Chondrocyte (in vitro differentiated cells): ENCODE results near the gene C11orf16. TPM values are rescaled to one million over a fixed set of nuclear protein-coding genes. Genes with fewer than 3 reads are reported as not detected.
"Not testable (repeated sequence)": the region's sequence is repeated elsewhere in the genome, so short reads cannot be mapped to it uniquely, and the experiment has no call there.

Experiments used
- DNase-seq: peaks from one replicate; pipeline ENCODE4 v3.0.0; 2021; ENCODE audit warnings: mixed read lengths, low spot score
- H3K27ac Mint-ChIP-seq: one replicate; pipeline ENCODE4 v1.8.0; 2021; ENCODE audit warnings: mild to moderate bottlenecking, moderate library complexity, mixed read lengths; ENCODE audit not compliant: unreplicated experiment
- H3K27me3 Mint-ChIP-seq: 2 replicates; pipeline ENCODE4 v1.8.0; 2021; ENCODE audit warnings: low read depth, mixed read lengths
- H3K36me3 Mint-ChIP-seq: 2 replicates; pipeline ENCODE4 v1.8.0; 2021; ENCODE audit warnings: low read depth, mixed read lengths
- H3K4me1 Mint-ChIP-seq: 2 replicates; pipeline ENCODE4 v1.8.0; 2021; ENCODE audit warnings: low read depth, mild to moderate bottlenecking, mixed read lengths
- H3K4me3 Mint-ChIP-seq: one replicate; pipeline ENCODE4 v1.8.0; 2021; ENCODE audit warnings: mild to moderate bottlenecking, moderate library complexity, mixed read lengths; ENCODE audit not compliant: unreplicated experiment
- H3K9me3 Mint-ChIP-seq: 2 replicates; pipeline ENCODE4 v1.8.0; 2021; ENCODE audit warnings: low read depth, mixed read lengths
- total RNA-seq: library from RNA; stranded (reverse); gene quantifications from 3 replicates; pipeline ENCODE4 v1.2.1, GENCODE V29; 2021
- TF ChIP-seq, protein P1 (sequence below): fragments of 200-600 bp; sonication (generic); IDR thresholded peaks from 2 replicates; pipeline ENCODE4 v1.5.0; 2021; ENCODE audit warnings: antibody characterized with exemption, mild to moderate bottlenecking, moderate library complexity

Gene C11orf16
- total RNA-seq, 1 donor from 2014 or later: not detected

DNA sequence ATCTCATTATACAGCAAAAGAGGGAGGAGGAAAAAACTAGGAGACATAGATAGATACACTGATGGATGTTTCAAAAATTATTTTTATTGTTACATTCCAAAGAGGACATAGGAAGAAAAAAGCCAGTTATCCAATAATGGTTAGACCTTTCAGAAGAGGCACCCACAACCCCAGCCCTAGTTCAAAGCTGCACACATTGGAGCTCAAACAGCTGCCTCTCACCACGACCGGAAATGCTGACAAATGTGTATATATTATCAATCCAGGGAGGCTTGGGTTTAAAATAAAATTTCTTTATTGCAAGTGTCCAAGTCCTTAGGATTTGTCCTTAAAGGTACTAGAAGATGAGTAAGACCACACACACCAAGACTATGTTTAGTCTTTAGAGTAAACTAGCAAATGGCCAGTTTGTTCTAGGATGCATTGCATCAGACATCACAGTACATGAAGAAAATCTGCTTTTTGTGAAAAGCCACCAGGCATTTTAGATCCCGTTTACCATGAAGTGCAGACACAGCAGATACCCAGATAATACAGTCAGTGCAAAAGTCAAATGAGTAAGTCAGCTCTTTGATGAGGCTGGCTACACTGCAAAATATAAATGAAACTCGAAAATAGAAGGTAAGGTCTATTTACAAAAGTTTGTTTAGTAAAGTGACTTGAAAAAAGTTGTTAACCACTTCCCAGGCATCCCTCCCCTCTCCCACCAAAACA lies 14.6 kb upstream of the C11orf16 start:
- no peak for DNase-seq
- no peak overlapping the region for H3K27ac Mint-ChIP-seq
- H3K36me3 Mint-ChIP-seq: peaks cover 21% of the 10 kb centered on the region
- H3K9me3 Mint-ChIP-seq: no peaks in the 10 kb centered on the region
- no peaks in the 10 kb centered on the region for H3K4me1 Mint-ChIP-seq
- H3K27me3 Mint-ChIP-seq: no peaks in the 10 kb centered on the region
- no peak overlapping the region for H3K4me3 Mint-ChIP-seq
- TF ChIP-seq, protein P1, sequence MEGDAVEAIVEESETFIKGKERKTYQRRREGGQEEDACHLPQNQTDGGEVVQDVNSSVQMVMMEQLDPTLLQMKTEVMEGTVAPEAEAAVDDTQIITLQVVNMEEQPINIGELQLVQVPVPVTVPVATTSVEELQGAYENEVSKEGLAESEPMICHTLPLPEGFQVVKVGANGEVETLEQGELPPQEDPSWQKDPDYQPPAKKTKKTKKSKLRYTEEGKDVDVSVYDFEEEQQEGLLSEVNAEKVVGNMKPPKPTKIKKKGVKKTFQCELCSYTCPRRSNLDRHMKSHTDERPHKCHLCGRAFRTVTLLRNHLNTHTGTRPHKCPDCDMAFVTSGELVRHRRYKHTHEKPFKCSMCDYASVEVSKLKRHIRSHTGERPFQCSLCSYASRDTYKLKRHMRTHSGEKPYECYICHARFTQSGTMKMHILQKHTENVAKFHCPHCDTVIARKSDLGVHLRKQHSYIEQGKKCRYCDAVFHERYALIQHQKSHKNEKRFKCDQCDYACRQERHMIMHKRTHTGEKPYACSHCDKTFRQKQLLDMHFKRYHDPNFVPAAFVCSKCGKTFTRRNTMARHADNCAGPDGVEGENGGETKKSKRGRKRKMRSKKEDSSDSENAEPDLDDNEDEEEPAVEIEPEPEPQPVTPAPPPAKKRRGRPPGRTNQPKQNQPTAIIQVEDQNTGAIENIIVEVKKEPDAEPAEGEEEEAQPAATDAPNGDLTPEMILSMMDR: no peak

DNA sequence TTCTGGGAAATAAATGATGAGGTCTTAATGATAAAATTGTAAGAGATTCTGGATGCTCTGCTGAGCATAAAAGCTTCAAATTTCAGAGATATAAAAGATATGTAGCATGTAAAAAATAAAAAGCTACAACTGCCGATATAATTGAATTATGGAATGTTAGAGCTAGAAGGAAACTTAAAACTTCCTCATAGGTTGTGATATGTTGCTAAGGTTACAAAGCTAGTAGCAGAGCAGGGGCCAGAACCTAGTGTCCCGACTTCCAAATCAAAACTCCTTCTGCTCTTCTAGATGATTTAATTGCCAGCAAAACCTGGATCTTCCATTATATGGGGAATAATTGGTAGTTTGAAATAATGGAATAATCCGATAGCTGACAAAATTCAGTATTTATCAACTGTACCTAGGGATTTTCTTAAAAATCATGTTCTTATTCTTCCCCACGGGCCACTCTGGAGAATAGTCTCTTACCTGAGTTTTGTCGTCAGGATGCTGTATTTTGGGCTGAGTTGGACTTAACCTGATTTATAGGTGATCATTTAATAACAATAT lies 9.8 kb upstream of the C11orf16 start, which contains the start of gene ASCL3:
ASCL3 (minus strand) TSS at position 499 of the 549 bp plus-strand sequence. CDS start 4,855 bp downstream, outside the sequence.
- H3K36me3 Mint-ChIP-seq: peaks cover 7% of the 10 kb centered on the region
- H3K27ac Mint-ChIP-seq: no peak within 1 kb of the TSS
- H3K9me3 Mint-ChIP-seq: no peaks in the 10 kb centered on the region
- no peaks in the 10 kb centered on the region for H3K27me3 Mint-ChIP-seq
- TF ChIP-seq, protein P1: no peak
- DNase-seq: no peak
- H3K4me3 Mint-ChIP-seq: no peak within 1 kb of the TSS
- no peaks in the 10 kb centered on the region for H3K4me1 Mint-ChIP-seq

DNA sequence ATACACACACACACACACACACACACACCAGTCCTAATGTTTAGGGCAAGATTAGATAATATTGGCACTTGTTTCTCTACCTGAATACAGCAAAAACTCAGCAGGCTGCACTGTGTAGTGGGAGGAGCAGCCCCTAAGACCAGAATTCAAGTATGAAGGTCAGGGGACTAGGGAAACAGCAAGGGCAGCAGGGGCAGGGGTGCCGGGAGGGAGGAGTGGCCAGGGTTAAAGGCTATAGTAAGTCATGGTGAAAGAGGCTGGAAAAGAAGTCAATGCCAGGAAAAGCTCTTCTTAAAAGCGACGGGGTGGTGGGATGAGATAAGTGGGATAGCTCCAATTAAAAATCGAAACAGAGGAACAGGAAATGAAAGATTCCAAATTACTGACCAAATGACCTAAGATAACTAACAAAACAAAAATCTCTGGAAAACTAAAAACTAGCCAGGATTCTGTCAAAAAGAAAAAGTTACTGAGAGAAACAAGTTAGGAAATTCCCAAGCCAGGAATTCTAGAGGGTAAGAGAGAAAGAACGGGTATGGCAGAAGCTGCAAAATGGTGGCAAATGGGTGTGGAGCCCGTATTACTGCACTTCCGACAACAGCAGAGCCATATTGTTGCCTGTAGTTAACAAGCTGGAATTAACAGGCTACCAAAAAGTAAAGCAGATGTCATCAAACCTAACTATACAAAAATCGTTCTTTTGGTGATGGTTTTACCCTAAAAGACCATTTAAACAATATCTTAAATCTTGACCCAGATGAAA lies 8.8 kb upstream of the C11orf16 start:
- no peak for DNase-seq
- H3K27me3 Mint-ChIP-seq: no peaks in the 10 kb centered on the region
- H3K4me3 Mint-ChIP-seq: no peak overlapping the region
- H3K27ac Mint-ChIP-seq: no peak overlapping the region
- no peaks in the 10 kb centered on the region for H3K9me3 Mint-ChIP-seq
- H3K4me1 Mint-ChIP-seq: no peaks in the 10 kb centered on the region
- TF ChIP-seq, protein P1: no peak
- H3K36me3 Mint-ChIP-seq: no peaks in the 10 kb centered on the region

DNA sequence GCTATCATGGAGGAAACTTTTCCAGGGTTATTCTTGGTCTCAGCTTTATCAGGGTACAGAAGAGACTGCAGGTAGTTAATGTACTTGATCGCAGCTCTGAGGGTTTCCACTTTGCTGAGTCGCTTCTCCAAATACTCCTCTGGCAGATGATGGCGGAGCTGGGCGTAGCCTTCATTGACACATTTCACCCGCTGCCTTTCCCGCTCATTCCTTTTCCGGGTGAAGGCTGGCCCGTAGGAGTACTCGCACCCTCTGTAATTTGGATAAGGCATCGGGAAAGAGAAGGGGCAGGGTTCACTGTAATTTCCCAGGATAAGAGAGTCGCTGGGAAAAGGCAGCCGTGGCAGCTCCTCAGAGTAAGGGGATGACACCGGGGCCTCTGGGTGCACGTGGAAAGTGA lies 4.9 kb upstream of the C11orf16 start:
- Mint-ChIP-seq H3K27me3 (no peaks in the 10 kb centered on the region), H3K4me3 (no peak overlapping the region)
- TF ChIP-seq, protein P1: no peak

DNA sequence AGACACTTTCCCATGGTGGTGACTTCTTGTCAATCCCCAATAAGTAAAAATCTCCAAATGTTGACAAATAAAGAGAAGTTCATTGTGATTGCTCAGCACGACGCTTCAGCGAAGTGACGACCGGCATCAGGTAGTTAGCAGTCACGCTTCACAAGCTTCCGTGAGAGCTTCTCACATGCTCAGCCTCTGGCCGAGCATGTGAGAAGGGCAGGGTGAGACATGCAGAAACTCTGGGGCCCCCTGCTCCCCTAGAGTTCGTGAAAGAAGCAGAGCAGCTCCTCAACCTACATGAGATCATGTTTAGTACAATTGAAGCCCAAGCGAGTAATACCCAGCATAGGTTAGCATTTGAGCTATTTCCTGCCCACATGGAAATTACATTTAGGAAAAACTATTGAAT lies 4.4 kb upstream of the C11orf16 start:
- Mint-ChIP-seq H3K4me3 (no peak overlapping the region), H3K4me1 (peaks cover 9% of the 10 kb centered on the region), H3K9me3 (no peaks in the 10 kb centered on the region), H3K36me3 (no peaks in the 10 kb centered on the region), H3K27ac (no peak overlapping the region), H3K27me3 (no peaks in the 10 kb centered on the region)
- DNase-seq: no peak
- TF ChIP-seq, protein P1: no peak

More for the DNA sequence above, 4.9 kb upstream of the C11orf16 start:
- Mint-ChIP-seq H3K9me3 (no peaks in the 10 kb centered on the region), H3K27ac (no peak overlapping the region), H3K36me3 (no peaks in the 10 kb centered on the region), H3K4me1 (peaks cover 9% of the 10 kb centered on the region)
- DNase-seq: no peak

DNA sequence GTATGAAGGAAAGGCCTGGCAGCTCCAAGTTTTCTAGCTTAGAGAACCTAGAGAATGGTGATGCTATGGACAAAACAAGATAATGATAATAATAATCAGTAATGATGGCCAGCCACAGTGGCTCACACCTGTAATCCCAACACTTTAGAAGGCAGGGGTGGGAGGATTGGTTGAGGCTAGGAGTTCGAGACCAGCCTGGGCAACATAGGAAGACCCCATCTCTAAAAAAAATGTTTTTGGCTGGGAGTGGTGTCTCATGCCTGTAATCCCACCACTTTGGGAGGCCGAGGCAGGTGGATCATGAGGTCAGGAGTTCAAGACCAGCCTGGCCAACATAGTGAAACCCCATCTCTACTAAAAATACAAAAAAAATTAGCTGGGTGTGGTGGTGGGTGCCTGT lies 3.0 kb upstream of the C11orf16 start:
- not testable (repeated sequence) for DNase-seq, H3K27ac Mint-ChIP-seq, H3K4me1 Mint-ChIP-seq

More for the DNA sequence above, 3.0 kb upstream of the C11orf16 start:
- H3K36me3 Mint-ChIP-seq, H3K9me3 Mint-ChIP-seq, H3K4me3 Mint-ChIP-seq, H3K27me3 Mint-ChIP-seq: not testable (repeated sequence)
